H9 (cell line): ENCODE measurements around the gene KLK11. TPM values are rescaled to one million over a fixed set of nuclear protein-coding genes. Genes with fewer than 3 reads are reported as not detected.

Experiments used
- DNase-seq: peaks from one replicate; pipeline ENCODE4 v3.0.0-alpha.2; 2017
- H2AFZ ChIP-seq: one replicate; pipeline ENCODE4 v1.6.1; 2013; ENCODE audit warnings: mild to moderate bottlenecking, low read length, control low read depth, moderate library complexity
- H2AK5ac ChIP-seq: 2 replicates; pipeline ENCODE4 v1.6.1; 2013; ENCODE audit warnings: low read length, control low read depth, mixed read lengths; ENCODE audit not compliant: insufficient read length
- H2BK120ac ChIP-seq: one replicate; pipeline ENCODE4 v1.6.1; 2013; ENCODE audit warnings: low read depth, mild to moderate bottlenecking, low read length, control low read depth, inconsistent platforms; ENCODE audit not compliant: poor library complexity, severe bottlenecking
- H2BK12ac ChIP-seq: 2 replicates; pipeline ENCODE4 v1.6.1; 2013; ENCODE audit warnings: low read length, control low read depth, mixed read lengths, low read depth; ENCODE audit not compliant: insufficient read length
- H2BK15ac ChIP-seq: 2 replicates; pipeline ENCODE4 v1.6.1; 2013; ENCODE audit warnings: low read depth, low read length, control low read depth
- H2BK20ac ChIP-seq: one replicate; pipeline ENCODE4 v1.6.1; 2013; ENCODE audit warnings: low read depth, mild to moderate bottlenecking, low read length, control low read depth, inconsistent platforms; ENCODE audit not compliant: poor library complexity, severe bottlenecking
- H2BK5ac ChIP-seq: 2 replicates; pipeline ENCODE4 v1.6.1; 2013; ENCODE audit warnings: low read length, control low read depth, mixed read lengths; ENCODE audit not compliant: insufficient read length
- H3K14ac ChIP-seq: 2 replicates; pipeline ENCODE4 v1.6.1; 2013; ENCODE audit warnings: low read length, control low read depth; ENCODE audit not compliant: insufficient read depth
- H3K18ac ChIP-seq: 2 replicates; pipeline ENCODE4 v1.6.1; 2013; ENCODE audit warnings: low read depth, mild to moderate bottlenecking, mixed read lengths, low read length, control low read depth; ENCODE audit not compliant: insufficient read length
- H3K23ac ChIP-seq: 2 replicates; pipeline ENCODE4 v1.6.1; 2013; ENCODE audit warnings: low read length, control low read depth, mixed read lengths, low read depth; ENCODE audit not compliant: insufficient read length
- H3K23me2 ChIP-seq: 2 replicates; pipeline ENCODE4 v1.6.1; 2013; ENCODE audit warnings: low read depth, mild to moderate bottlenecking, mixed read lengths, low read length, control low read depth; ENCODE audit not compliant: insufficient read length, poor library complexity, severe bottlenecking
- H3K27ac ChIP-seq: 2 replicates; pipeline ENCODE4 v1.5.1; 2013; ENCODE audit warnings: low read length, control low read depth, mixed read lengths, low read depth; ENCODE audit not compliant: insufficient read length
- H3K27me3 ChIP-seq: 2 replicates; pipeline ENCODE4 v1.6.1; 2013; ENCODE audit warnings: low read length, control low read depth, inconsistent platforms; ENCODE audit not compliant: insufficient read depth
- H3K4ac ChIP-seq: 2 replicates; pipeline ENCODE4 v1.6.1; 2013; ENCODE audit warnings: low read depth, mild to moderate bottlenecking, control low read depth, inconsistent platforms, low read length, moderate library complexity
- H3K4me1 ChIP-seq: 2 replicates; pipeline ENCODE4 v1.6.1; 2013; ENCODE audit warnings: low read length, control low read depth, inconsistent platforms; ENCODE audit not compliant: insufficient read depth
- H3K4me2 ChIP-seq: 2 replicates; pipeline ENCODE4 v1.6.1; 2013; ENCODE audit warnings: low read length, control low read depth, mixed read lengths; ENCODE audit not compliant: insufficient read length, insufficient read depth
- H3K56ac ChIP-seq: 2 replicates; pipeline ENCODE4 v1.6.1; 2013; ENCODE audit warnings: low read depth, mild to moderate bottlenecking, mixed read lengths, low read length, control low read depth; ENCODE audit not compliant: insufficient read length
- H3K79me1 ChIP-seq: 2 replicates; pipeline ENCODE4 v1.6.1; 2013; ENCODE audit warnings: low read depth, mild to moderate bottlenecking, moderate library complexity, low read length, control low read depth, inconsistent platforms; ENCODE audit not compliant: insufficient read depth, poor library complexity, severe bottlenecking
- H3K79me2 ChIP-seq: 2 replicates; pipeline ENCODE4 v1.6.1; 2013; ENCODE audit warnings: low read length, control low read depth, inconsistent platforms; ENCODE audit not compliant: insufficient read depth
- H3K9ac ChIP-seq: 2 replicates; pipeline ENCODE4 v1.6.1; 2013; ENCODE audit warnings: low read length, control low read depth, mixed read lengths; ENCODE audit not compliant: insufficient read length; ENCODE audit errors: extremely low read depth
- H3K9me3 ChIP-seq: one replicate; pipeline ENCODE4 v1.6.1; 2013; ENCODE audit warnings: low read depth, low read length, inconsistent platforms; ENCODE audit not compliant: control insufficient read depth
- H3T11ph ChIP-seq: one replicate; pipeline ENCODE4 v1.6.1; 2013; ENCODE audit warnings: mild to moderate bottlenecking, low read length, control low read depth, inconsistent platforms
- H4K20me1 ChIP-seq: one replicate; pipeline ENCODE4 v1.6.1; 2013; ENCODE audit not compliant: control insufficient read depth, insufficient read length, insufficient read depth
- H4K5ac ChIP-seq: 2 replicates; pipeline ENCODE4 v1.6.1; 2013; ENCODE audit warnings: low read depth, mild to moderate bottlenecking, mixed read lengths, low read length, control low read depth; ENCODE audit not compliant: insufficient read length
- H4K8ac ChIP-seq: replicated peaks from 2 replicates; pipeline ENCODE4 v1.6.1; 2013; ENCODE audit warnings: low read length, control low read depth, mixed read lengths, low read depth; ENCODE audit not compliant: insufficient read length
- H4K91ac ChIP-seq: 2 replicates; pipeline ENCODE4 v1.6.1; 2013; ENCODE audit warnings: low read depth, mild to moderate bottlenecking, moderate library complexity, mixed read lengths, low read length, control low read depth; ENCODE audit not compliant: insufficient read length
- H3K27ac Mint-ChIP-seq, 3 experiments: 2 replicates in 2 of 3; 3 replicates in 1 of 3; pipeline ENCODE4 v1.8.0; 2020 to 2021; ENCODE audit warnings: mixed read lengths in 3 of 3, mild to moderate bottlenecking in 1 of 3, moderate library complexity in 1 of 3
- H3K27me3 Mint-ChIP-seq: 2 replicates; pipeline ENCODE4 v1.8.0; 2021; ENCODE audit warnings: low read depth, mild to moderate bottlenecking, moderate library complexity, mixed read lengths
- H3K36me3 Mint-ChIP-seq, 3 experiments: 2 replicates in 2 of 3; 3 replicates in 1 of 3; pipeline ENCODE4 v1.8.0; 2020 to 2021; ENCODE audit warnings: low read depth in 3 of 3, mixed read lengths in 3 of 3; ENCODE audit not compliant: insufficient read depth in 1 of 3
- H3K4me1 Mint-ChIP-seq, 2 experiments: 2 replicates each; pipeline ENCODE4 v1.8.0; 2020; ENCODE audit warnings: mixed read lengths in 2 of 2
- H3K4me3 Mint-ChIP-seq, 2 experiments: 2 replicates in 1 of 2; 3 replicates in 1 of 2; pipeline ENCODE4 v1.8.0; 2020 to 2021; ENCODE audit warnings: mild to moderate bottlenecking in 2 of 2, mixed read lengths in 2 of 2, moderate library complexity in 1 of 2
- H3K9me3 Mint-ChIP-seq, 2 experiments: 2 replicates in 1 of 2; 3 replicates in 1 of 2; pipeline ENCODE4 v1.8.0; 2020; ENCODE audit warnings: mild to moderate bottlenecking in 2 of 2, mixed read lengths in 2 of 2, moderate library complexity in 1 of 2
- CTCF ChIP-seq: fragments of 200-600 bp; sonication (generic); conservative IDR thresholded peaks from 3 replicates; pipeline ENCODE4 v1.8.0; 2021; ENCODE audit warnings: antibody characterized with exemption, mild to moderate bottlenecking
- WGBS: extraction: QIAGEN DNeasy Blood & Tissue Kit; methylation state at CpG from one replicate; pipeline ENCODE4 v1.1.7; 2013; ENCODE audit warnings: missing lambda C conversion rate, low lambda C conversion rate, mixed read lengths; ENCODE audit not compliant: insufficient read length; ENCODE audit errors: extremely low coverage; 5-methylcytosine and 5-hydroxymethylcytosine counted together
- total RNA-seq: library from RNA; stranded (reverse); gene quantifications from 2 replicates; pipeline ENCODE4 v1.2.1, GENCODE V29; 2021

KLK11 gene
- total RNA-seq, 1 experiment from 2014 or later: not detected

DNA sequence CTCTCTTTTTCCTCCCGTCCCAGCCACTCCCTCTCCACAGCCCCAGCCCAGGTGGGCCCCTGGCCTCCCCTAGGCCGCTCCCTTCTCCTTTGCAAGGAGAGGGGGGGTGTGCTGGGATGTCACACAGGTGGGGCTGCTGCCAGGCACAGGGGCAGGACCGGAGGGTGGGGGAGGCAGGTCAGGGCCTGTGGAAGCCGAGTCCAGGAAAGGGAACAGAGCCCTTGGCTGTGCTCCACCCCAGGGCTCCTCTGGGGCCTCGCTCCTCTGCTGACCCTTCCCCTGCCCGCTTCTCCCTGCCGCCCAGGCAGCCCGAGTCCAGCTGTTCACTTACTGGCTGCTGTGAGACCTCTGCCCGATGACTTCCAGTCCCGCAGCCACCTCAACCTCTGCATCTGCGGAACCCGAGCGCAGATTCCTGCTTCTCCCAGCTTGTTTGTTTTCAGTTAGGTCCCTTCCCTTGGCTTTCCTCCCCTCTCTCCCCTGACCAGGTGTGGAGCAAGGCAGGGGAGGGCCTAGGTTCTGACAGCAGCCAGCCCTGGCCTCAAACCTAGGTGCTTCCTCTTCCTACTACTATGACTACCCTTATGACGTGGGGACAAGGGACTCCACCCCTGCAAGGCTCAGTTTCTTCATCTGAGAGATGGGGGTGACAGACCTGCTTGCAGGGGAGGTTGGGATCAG lies 850 bp upstream of the KLK11 start:
- no peaks in the 10 kb centered on the region for H3K79me1 ChIP-seq
- no peaks in the 10 kb centered on the region for H3K36me3 Mint-ChIP-seq
- H3K27me3 ChIP-seq: no peaks in the 10 kb centered on the region
- 0 out of 2 replicates have a peak overlapping the region, but pooled peaks have one; percentile 8 for H3K14ac ChIP-seq
- H2BK5ac ChIP-seq: no peak overlapping the region
- no peak overlapping the region for H4K91ac ChIP-seq
- no peaks in the 10 kb centered on the region for H3K9me3 ChIP-seq
- H3K9ac ChIP-seq: no peak overlapping the region
- H2BK15ac ChIP-seq: no peak overlapping the region
- H3K4ac ChIP-seq: no peak overlapping the region
- no peak overlapping the region for H3T11ph ChIP-seq
- no peak overlapping the region for H4K5ac ChIP-seq
- no peak overlapping the region for H2BK120ac ChIP-seq
- H3K4me1 ChIP-seq: no peaks in the 10 kb centered on the region
- H2BK12ac ChIP-seq: no peak overlapping the region
- H3K27ac Mint-ChIP-seq: peak overlapping the region in 1 of 3 experiments; percentile 58; a peak in 1 of 7 replicates
- H3K79me2 ChIP-seq: no peaks in the 10 kb centered on the region
- H3K27ac ChIP-seq: no peak overlapping the region
- no peak for TF ChIP-seq CTCF
- no peaks in the 10 kb centered on the region for H4K20me1 ChIP-seq
- H3K23ac ChIP-seq: no peak overlapping the region
- DNase-seq: no peak
- H3K27me3 Mint-ChIP-seq: peaks cover 5% of the 10 kb centered on the region
- no peaks in the 10 kb centered on the region; a peak in 1 of 5 replicates for H3K9me3 Mint-ChIP-seq
- H3K23me2 ChIP-seq: no peaks in the 10 kb centered on the region
- H3K56ac ChIP-seq: no peak overlapping the region
- H2BK20ac ChIP-seq: no peak overlapping the region
- H3K18ac ChIP-seq: no peak overlapping the region
- no peak overlapping the region for H2AK5ac ChIP-seq
- peaks cover 24 to 45% of the 10 kb centered on the region in 2 experiments for H3K4me1 Mint-ChIP-seq
- no peak overlapping the region for H2AFZ ChIP-seq
- no peak overlapping the region for H4K8ac ChIP-seq
- WGBS: no CpG with 5 or more reads among the region's 14 CpGs
- peak overlapping the region in 1 of 2 experiments; percentile 3; a peak in 1 of 5 replicates for H3K4me3 Mint-ChIP-seq
- no peak overlapping the region for H3K4me2 ChIP-seq
